Measurements from ENCODE around the gene BICC1. TPM values are rescaled to one million over a fixed set of nuclear protein-coding genes. Genes with fewer than 3 reads are reported as not detected.

Gene BICC1
- total and polyA plus RNA-seq, 2 of the 8 experiments (the other 6 are each of a cell fraction or from before 2014, with no cell fraction given) = 0.20 to 0.73 TPM

- TF ChIP-seq, protein P1, sequence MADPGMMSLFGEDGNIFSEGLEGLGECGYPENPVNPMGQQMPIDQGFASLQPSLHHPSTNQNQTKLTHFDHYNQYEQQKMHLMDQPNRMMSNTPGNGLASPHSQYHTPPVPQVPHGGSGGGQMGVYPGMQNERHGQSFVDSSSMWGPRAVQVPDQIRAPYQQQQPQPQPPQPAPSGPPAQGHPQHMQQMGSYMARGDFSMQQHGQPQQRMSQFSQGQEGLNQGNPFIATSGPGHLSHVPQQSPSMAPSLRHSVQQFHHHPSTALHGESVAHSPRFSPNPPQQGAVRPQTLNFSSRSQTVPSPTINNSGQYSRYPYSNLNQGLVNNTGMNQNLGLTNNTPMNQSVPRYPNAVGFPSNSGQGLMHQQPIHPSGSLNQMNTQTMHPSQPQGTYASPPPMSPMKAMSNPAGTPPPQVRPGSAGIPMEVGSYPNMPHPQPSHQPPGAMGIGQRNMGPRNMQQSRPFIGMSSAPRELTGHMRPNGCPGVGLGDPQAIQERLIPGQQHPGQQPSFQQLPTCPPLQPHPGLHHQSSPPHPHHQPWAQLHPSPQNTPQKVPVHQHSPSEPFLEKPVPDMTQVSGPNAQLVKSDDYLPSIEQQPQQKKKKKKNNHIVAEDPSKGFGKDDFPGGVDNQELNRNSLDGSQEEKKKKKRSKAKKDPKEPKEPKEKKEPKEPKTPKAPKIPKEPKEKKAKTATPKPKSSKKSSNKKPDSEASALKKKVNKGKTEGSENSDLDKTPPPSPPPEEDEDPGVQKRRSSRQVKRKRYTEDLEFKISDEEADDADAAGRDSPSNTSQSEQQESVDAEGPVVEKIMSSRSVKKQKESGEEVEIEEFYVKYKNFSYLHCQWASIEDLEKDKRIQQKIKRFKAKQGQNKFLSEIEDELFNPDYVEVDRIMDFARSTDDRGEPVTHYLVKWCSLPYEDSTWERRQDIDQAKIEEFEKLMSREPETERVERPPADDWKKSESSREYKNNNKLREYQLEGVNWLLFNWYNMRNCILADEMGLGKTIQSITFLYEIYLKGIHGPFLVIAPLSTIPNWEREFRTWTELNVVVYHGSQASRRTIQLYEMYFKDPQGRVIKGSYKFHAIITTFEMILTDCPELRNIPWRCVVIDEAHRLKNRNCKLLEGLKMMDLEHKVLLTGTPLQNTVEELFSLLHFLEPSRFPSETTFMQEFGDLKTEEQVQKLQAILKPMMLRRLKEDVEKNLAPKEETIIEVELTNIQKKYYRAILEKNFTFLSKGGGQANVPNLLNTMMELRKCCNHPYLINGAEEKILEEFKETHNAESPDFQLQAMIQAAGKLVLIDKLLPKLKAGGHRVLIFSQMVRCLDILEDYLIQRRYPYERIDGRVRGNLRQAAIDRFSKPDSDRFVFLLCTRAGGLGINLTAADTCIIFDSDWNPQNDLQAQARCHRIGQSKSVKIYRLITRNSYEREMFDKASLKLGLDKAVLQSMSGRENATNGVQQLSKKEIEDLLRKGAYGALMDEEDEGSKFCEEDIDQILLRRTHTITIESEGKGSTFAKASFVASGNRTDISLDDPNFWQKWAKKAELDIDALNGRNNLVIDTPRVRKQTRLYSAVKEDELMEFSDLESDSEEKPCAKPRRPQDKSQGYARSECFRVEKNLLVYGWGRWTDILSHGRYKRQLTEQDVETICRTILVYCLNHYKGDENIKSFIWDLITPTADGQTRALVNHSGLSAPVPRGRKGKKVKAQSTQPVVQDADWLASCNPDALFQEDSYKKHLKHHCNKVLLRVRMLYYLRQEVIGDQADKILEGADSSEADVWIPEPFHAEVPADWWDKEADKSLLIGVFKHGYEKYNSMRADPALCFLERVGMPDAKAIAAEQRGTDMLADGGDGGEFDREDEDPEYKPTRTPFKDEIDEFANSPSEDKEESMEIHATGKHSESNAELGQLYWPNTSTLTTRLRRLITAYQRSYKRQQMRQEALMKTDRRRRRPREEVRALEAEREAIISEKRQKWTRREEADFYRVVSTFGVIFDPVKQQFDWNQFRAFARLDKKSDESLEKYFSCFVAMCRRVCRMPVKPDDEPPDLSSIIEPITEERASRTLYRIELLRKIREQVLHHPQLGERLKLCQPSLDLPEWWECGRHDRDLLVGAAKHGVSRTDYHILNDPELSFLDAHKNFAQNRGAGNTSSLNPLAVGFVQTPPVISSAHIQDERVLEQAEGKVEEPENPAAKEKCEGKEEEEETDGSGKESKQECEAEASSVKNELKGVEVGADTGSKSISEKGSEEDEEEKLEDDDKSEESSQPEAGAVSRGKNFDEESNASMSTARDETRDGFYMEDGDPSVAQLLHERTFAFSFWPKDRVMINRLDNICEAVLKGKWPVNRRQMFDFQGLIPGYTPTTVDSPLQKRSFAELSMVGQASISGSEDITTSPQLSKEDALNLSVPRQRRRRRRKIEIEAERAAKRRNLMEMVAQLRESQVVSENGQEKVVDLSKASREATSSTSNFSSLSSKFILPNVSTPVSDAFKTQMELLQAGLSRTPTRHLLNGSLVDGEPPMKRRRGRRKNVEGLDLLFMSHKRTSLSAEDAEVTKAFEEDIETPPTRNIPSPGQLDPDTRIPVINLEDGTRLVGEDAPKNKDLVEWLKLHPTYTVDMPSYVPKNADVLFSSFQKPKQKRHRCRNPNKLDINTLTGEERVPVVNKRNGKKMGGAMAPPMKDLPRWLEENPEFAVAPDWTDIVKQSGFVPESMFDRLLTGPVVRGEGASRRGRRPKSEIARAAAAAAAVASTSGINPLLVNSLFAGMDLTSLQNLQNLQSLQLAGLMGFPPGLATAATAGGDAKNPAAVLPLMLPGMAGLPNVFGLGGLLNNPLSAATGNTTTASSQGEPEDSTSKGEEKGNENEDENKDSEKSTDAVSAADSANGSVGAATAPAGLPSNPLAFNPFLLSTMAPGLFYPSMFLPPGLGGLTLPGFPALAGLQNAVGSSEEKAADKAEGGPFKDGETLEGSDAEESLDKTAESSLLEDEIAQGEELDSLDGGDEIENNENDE (IDR thresholded peaks at IDR 0.05; ENCODE audit: insufficient replicate concordance, low read length) = no peak
- TF ChIP-seq SRF (IDR thresholded peaks at IDR 0.05; ENCODE audit: low read depth, low read length) (no peak), GABPA (IDR thresholded peaks at IDR 0.05; ENCODE audit: borderline replicate concordance, insufficient read depth, low read length) (no peak), TCF12 (IDR thresholded peaks at IDR 0.05; ENCODE audit: low read depth, low read length) (no peak), SIN3A (conservative IDR thresholded peaks at IDR 0.05 in 1 of 2, IDR thresholded peaks at IDR 0.05 in 1 of 2; ENCODE audit: low read depth in 1 of 2, low read length in 2 of 2) (no peak), USF2 (IDR thresholded peaks at IDR 0.05; ENCODE audit: low read length) (no peak), ATF3 (IDR thresholded peaks at IDR 0.05; ENCODE audit: insufficient read depth, low read depth, low read length) (no peak), SUZ12 (IDR thresholded peaks at IDR 0.05; ENCODE audit: low read length) (no peak), NANOG (IDR thresholded peaks at IDR 0.05; ENCODE audit: insufficient read depth, low read depth, low read length, poor library complexity, severe bottlenecking) (no peak), BRCA1 (IDR thresholded peaks at IDR 0.05; ENCODE audit: low read depth, low read length) (no peak)
Observed at GRCh38 chr10:58752665-58753064, 240.0 kb downstream of the BICC1 start (continued).
